HG03575 (cell line): ENCODE data around the gene ZNF521.
"Not testable (repeated sequence)": the region's sequence is repeated elsewhere in the genome, so short reads cannot be mapped to it uniquely, and the experiment has no call there.

Experiments
- ATAC-seq: cut with Tn5 transposase; IDR thresholded peaks from one replicate; pipeline ENCODE4 v1.9.1; 2021; ENCODE audit not compliant: unreplicated experiment, insufficient number of reproducible peaks, low FRiP score; ENCODE audit errors: extremely low read depth

The ZNF521 gene

DNA sequence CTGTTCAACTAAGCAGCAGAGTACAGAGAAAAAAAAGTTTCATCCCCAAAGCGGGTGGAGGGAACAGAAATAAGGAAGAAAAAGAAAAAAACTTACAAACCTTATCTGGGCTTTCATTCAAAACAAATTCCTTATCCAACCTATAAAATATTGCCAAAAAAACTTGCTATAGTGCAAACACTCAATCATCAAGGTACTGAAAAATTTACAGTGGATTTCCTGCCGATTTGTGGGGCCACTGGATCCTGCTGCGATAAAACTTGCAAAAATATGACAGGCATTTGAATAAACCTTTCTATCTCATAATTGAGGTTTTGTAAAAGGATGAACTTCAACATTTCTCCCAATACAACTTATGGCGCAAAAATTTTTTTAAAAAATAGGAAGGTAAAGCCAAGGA lies 77.0 kb downstream of the ZNF521 start:
- ATAC-seq = no peak

DNA sequence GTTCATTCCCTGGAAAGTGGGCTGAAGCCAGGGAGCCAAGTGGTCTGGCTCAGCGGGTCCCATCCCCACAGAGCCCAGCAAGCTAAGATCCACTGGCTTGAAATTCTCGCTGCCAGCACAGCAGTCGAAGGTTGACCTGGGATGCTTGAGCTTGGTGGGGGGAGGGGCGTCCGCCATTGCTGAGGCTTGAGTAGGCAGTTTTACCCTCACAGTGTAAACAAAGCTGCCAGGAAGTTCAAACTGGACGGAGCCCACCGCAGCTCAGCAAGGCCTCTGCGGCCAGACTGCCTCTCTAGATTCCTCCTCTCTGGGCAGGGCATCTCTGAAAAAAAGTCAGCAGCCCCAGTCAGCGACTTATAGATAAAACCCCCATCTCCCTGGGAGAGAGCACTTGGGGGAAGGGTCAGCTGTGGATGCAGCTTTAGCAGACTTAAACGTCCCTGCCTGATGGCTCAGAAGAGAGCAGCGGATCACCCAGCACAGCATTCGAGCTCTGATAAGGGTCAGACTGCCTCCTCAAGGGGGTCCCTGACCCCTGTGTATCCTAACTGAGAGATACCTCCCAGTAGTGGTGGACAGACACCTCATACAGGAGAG lies 84.9 kb downstream of the ZNF521 start:
- not testable (repeated sequence) for ATAC-seq

DNA sequence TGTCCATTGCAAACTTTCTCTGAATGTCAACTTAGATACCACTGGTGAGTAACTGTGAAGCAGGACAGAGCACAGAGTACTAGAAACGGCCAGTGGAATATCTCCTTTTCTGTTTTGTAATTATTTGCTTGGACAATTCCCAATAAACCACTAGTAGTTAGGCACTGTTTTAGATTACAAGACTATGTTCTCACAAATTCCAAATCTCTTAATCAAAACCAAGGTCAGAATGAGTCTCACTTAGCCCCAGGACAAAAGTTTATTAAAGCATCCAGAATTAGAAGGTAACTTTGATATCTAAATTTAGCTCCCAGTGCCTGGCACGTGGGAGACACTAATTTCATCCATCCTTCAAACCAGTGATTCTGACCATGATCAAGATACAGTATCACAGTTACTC lies 89.0 kb downstream of the ZNF521 start:
- ATAC-seq = no peak

DNA sequence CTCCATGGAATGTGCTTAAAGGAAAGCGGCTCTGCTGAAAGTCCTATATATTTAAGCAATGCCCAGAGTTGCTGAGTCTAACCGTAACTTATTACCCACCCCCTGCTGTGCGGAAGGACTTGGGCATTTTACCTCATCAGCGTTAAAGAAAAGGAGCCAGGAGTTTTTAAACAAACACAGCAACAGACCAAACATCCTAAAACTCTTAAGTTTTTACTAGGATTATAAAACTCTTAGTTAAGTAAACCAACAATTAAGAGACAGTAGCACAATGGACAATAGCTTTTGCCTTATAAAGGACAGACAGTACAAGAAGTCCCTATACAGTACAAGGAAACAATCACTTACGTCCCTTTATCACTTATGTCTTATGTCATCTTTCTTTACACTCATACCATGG lies 90.2 kb downstream of the ZNF521 start:
- no peak for ATAC-seq

DNA sequence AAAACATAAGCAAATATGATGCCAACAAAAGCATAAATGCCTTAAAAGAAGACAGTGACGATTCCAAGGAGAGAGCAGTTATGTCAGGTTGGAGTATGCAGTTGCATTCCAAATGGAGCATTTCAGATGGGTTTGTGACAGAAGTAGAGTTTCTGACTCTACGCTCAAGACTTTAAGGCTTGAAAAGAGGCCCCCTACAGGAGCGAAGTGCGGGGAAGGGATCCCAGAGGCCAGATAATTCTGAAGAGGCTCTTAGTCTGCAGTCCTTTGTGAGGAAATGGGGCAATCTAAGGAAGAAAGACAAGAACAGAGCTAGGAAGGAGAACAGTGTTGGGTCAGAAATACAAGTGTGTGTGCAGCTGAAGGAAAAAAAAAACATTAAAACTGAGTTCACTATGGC lies 95.5 kb downstream of the ZNF521 start:
- no peak for ATAC-seq

DNA sequence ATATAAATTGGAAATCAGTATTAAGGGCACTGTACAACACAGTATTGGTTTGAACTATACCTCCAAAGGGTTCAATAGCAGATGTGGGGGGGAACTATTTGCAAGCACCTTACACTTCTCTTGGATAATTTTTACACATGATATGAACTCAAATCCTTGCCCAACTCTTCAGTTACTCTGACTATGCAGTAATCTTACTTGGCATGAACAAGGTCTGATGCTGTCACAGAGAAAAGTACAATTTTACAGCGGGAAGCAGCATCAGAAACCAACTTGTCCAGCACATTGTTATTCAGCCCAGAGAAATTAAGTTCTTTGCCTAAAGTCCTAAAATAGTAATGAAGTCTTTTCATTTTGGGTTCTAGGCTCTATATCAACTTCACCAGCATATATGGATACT lies 98.2 kb downstream of the ZNF521 start:
- ATAC-seq = no peak

DNA sequence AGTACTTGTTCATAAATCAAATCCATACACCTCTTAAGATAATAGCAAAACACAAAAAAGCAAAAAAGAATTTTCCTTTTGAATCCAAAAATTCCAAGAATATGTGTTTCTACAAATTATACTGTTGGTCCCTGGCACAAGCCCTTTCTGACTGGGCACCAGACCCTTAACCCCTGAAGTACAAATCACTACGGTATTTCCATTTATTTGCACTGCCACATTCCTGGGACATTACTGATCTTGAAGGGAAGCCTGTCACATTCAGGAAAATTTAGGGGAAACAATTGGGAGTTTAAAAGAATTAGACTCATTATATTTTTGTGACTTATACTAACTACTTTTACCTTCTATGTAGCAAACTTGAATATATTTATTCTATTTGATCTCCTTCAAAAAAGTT lies 98.8 kb downstream of the ZNF521 start:
- ATAC-seq = no peak

DNA sequence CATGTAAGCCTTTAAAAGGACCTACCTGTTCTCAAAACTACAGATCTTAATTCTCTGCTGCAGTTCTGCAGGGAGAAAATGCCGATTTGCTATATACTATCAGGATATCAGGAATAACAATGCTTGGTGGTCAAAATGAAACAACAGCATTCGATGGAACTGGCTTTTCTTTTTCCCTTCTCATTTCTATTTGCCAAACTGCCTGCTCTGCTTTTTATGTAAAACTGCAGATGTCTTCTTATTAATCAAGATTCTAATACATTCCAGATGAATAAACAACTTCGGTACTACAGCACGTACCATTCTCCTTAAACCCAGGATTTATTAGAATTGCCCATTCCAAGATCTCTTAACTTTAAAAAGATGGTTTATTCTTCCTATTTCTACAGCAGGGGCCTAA lies 100.9 kb downstream of the ZNF521 start:
- ATAC-seq = no peak

DNA sequence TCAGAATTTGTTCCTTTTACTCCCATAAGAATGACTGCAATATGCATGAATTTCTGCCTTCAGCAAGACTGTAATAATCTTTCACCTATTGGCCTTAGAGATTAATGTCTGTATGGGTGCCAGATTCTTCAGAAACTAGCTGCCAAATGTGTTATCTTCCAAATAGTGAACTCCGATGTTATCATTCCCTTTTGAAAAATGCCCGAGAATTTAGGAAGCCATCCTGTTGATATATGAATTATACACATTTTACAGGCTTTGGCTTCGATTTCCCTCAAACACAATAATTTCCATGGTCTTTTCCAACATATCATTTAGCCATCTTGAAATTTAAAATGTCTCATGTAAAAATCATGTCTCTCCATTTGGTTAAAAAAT lies 101.5 kb downstream of the ZNF521 start:
- no peak for ATAC-seq

DNA sequence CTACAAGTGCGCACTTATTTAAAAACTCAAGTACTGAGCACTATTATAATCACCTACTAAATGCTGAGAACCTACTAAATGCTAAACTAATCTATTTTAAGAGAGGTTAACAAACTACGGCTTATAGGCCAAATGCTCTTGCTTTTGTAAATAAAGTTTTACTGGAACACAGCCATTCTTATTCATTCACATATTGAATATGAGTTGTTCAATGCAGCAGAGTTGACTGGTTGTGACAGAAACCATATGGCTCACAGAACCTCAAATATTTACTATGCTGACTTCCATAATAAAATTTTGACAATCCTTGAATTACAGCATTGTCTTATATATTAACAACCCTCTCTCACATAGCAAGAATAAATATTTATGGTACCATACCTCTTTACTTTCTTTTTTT lies 103.2 kb downstream of the ZNF521 start:
- ATAC-seq = no peak

DNA sequence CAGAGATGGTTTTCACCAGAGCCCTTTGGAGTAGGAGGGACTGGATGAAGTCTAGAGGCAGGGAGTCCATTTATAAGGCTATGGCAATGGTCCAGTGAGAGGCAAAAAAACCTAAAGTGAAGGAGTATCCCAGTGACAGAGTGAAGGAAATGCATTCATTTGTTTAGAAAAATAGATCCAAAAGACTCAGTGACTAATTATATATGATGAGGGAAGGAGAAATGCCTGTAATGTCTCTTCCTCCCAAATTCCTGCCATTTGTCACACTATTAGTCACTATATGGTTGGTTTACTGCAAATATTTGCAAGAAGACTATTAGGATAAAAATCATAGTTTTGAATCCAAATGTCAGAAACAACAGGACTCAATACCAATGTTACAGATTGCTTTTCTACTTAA lies 104.2 kb downstream of the ZNF521 start:
- no peak for ATAC-seq

DNA sequence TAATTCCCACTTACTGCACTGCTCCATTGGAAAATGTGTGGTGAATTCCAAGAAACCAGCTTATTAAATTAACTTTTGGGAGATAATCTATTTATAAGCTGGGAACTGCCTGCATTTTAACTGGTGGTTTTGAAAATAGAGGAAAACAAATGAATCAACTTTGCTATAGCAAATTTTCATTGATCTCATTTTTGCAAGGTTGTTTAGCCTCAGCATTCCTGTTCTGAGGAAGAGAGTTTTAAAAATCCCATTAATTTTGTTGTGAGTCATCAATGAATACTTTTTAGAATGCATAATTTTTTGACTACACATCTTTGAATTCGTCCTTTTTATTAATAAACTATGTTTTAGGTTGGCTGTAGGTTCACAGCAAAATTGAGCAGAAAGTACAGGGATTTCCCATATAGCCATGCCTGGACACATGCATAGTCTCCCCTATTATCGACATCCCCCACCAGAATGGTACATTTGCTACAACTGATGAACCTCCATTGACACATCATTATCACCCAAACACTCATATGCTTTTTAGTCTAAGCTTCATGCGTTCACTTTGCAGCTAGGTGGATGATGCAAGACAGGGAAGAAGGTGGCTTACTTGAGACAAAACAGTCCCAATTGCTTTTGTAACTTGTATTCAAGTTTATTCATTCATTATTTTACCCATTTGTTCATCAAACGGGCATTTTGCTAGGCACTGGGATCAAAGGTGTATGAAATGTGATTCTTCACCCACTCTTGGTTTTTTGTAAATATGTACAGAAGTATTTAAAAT lies 106.9 kb downstream of the ZNF521 start:
- no peak for ATAC-seq

DNA sequence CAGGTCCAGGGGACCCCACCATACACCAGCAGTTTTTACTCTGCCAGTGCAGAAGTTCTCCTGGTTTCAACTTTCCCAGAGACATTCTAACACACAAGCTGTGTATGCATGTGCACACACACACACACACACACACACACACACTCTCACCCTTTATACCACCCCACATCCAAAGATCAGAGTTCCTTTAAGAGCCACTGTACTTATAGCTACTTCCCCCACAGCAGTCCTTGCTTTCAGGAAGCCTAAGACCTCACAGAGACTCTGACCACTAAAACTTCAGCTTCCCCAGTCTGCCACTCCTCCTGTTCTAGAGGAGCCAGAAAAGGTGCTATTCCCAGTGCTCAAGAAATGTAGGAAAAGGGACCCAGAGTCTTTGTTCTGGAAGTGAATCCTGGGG lies 107.8 kb downstream of the ZNF521 start:
- ATAC-seq = no peak

DNA sequence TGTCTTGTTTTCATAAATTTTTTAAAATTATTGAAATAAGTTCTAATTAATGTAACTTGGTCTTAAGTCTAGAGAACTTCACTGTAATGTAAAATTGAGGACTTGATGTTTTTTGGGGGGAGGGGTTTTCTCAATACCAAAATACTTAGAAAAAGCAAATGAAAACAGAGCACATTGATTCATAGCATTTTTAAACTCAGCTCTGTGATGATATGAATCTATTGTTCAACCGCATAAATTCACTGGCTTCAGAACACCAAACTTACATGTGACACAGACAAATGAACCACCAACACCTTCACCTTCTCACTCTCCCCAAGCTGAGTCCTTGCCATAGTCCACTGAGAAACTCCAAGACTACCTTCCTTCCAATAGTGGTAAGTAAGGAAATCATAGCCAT lies 108.2 kb downstream of the ZNF521 start:
- no peak for ATAC-seq

DNA sequence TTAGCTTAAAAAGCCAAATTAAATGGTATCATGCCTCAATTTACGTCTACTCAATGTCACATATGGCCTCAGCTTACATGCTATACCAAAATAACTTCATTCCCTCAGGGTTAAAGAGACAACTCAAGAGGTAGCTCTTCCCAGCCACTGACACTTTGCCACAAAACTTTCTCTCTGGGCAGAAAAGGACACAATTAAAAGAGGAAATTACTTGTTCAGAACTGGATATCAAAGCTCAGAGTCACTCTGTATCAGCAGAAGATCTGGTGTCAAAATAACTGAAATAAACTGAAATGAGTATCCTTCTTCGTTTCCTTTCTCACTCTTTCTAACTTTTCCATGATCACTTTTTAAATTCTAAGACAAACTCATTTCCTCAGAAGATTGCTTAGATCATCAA lies 108.7 kb downstream of the ZNF521 start:
- ATAC-seq = no peak

DNA sequence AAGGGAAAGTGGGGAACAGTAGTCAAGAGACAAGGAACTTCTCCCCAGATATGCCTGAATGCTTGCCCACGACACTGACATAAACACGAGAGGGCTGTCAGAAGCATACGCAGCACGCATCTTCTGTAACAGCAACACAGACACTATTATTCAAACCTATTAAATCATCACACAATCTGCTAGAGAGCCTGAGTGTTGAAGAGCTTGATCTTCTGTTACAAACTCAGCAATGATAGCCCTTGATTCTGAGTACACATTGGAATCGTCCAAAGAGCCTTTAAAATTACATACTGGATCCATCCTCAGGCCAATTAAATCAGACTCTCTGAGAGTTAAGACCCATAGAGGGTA lies 111.6 kb downstream of the ZNF521 start:
- no peak for ATAC-seq

DNA sequence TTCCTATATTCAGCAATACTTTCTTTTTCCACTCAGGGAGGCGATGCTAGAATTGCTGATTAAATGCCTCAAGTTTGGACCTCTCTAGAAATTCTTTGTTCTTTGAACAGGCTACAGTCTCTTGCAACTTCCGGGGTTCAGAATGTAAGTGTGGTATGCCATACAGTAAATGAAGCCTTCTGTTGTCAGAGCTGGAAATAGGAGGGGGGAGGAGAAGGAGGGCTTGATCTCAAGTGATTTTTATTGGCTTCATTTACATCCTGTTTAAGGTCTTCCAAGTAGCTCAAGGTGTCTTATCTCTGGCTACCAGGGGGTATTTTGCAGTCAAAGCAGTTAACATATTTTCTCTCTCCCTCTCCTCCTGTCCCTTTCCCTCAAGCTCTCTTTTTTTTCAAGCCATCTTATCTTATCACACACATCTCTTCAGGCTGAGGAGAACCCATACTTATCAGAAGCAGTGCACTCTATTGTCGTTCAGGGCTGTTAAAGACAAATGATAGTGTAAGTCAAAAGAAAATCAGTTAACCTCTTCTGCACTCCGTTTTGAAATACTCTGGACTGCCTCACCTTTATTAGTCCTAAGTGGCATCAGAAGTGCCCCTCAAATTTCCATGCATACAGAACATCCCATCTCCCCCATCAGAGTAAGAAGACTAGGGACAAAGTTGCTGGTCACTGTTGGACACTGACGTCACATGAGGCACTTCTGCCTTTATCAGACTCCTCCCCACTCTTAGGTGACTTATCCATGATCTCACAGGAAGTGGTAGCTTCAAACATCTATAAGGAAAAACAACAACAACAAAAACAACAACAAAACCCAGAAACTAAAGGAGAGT lies 112.2 kb downstream of the ZNF521 start:
- ATAC-seq = no peak

DNA sequence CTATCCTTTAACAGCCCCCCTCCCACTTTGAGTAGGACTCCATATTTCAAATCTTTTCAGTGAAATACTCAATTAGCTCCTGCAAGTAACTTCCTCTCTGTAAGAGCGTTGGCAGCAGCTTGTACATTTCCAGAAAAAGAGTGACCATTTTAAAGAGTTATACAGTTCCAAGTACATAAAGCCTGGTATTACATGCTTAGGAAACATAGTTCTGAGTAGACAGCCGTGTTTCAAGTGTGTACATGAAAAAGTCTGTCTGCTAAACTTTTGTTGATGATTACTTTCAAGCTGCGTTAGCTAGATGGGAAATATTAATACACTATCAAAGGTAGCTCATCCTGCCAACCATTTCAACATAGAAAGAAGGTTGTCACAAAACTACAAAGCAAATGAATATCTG lies 112.8 kb downstream of the ZNF521 start:
- ATAC-seq = no peak

DNA sequence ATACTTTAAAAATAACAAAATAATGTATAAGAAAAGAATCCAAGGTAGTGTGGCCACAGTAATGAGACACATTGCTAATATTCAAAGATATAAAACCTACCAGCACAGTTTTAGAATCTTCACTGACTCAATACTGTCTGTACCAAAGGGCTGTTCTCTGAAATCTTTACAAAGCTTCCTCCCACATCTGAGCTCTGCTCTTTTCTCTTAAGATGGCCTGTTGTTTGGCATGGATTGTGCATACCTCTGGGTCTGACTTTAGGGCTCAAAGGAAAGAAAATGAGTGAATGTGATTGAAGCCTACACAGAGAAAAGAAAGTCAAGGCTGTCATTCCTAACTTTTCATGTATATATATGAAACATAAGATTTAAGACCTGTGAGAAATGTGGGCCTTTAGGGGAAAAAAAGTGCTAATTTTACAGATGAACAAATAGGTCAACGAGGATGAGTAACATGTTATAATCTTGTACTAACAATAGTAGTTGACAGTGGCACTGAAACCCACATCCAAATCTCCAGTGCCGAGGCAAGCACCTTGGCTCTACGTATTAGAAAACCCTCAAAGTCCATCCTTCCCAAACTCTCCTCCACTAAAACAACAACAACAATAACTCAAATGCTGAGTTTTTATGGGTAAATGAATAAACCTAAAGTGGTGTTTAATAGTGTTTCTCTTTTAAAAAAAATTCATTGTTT lies 114.2 kb downstream of the ZNF521 start:
- no peak for ATAC-seq

DNA sequence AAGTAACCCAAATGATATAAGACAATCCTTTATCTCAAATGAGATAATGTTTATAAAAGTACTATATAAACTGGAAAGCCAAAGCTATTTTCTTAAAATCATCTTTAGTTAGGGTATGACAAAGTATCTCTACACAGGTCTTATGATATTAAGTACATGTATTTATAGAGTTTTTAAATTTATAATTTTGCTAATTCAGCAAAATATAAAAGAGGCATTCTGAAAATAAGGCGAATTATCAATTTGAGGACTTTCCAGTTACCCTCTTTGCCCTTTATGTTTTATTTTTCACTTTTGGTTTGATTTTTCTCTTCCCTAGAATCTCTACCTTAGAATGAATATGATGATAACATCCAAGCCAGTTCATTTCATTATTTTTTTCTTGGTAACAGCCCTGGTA lies 115.2 kb downstream of the ZNF521 start:
- no peak for ATAC-seq
